GM21447 (cell line): Measurements from ENCODE around the gene LRRN4.
A peak's percentile ranks its signal among the peaks of the same experiment; 100 is the strongest.
"Not testable (repeated sequence)": the region's sequence is repeated elsewhere in the genome, so short reads cannot be mapped to it uniquely, and the experiment has no call there.

ENCODE experiments used
- ATAC-seq: cut with Tn5 transposase; IDR thresholded peaks from one replicate; pipeline ENCODE4 v1.9.1; 2021; ENCODE audit not compliant: unreplicated experiment

LRRN4 gene

DNA sequence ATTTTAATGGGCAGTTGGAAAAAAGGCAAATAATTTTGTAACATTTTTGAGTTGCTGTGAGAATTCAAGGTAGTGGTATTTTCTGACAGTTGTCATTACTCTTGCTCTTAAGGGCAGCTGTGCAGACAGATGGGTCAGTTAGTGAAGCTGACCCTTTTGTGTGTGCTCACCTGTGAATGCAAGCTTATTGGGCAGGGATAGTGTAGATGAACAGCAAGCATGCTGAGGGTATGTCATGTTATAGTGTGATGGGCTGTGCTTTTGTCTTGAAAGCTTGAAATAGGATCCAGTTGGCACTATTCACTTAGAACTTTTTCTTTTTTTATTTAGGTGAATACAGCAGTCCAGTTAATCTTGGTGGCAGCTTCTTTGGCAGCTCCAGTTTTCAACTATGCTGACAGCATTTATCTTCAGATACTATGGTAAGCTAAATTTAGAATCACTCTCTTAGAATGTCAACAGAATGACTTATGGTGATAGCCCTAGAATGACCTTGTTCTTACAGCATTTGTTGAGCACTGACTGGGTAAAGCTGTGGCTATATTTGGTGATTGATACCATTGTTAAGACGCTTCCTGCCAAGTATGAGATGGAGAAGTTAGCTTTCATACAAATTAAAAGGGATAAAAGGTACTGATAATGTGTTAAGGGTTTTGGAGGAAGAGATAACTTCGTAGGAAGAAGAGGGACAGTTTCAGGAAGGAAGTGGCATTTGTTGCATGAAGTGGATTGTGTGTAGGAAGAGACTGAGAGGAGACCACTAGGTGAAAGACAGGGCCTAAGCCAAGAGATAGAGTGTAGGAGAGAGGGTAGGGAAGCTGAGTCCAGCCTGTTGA lies 19.5 kb downstream of the LRRN4 start:
- ATAC-seq: no peak

DNA sequence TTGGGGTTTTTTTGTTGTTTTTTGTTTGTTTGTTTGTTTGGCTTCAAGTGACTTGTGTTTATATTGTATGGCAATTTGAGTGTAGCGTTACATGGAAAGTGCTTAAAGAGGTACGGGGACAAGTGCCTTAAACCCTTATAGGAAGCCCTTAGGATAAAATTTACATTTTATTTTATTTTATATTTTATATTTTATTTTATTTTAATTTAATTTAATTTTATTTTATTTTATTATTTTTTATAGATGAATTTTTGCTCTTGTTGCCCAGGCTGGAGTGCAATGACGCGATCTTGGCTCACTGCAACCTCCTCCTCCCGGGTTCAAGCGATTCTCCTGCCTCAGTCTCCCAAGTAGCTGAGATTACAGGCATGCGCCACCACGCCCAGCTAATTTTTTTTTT lies 21.0 kb downstream of the LRRN4 start:
- not testable (repeated sequence) for ATAC-seq

DNA sequence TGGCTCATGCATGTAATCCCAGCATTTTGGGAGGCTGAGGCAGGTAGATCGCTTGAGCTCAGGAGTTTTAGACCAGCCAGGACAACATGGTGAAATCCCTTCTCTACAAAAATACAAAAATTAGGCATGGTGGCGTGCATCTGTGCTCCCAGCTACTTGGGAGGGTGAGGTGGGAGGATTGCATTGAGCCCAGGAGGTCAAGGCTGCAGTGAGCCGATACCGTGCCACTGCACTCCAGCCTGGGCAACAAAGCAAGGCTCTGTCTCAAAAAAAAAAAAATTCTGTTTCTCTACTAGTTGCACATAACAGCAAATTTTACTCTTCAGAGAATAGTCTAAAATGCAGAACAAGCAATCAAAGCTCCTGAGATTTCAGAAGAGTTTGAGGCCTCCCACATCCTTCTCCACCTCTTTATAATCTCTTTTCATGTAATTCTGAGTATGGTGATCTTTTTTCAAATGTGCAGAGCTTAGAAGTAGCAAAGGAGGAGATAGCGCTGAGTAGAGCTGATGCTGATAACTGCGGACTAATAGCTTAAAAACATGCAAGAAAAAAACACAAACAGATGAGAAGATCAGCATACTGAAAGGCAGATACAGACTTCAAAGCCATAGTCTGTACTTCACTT lies 23.3 kb downstream of the LRRN4 start:
- ATAC-seq: no peak

DNA sequence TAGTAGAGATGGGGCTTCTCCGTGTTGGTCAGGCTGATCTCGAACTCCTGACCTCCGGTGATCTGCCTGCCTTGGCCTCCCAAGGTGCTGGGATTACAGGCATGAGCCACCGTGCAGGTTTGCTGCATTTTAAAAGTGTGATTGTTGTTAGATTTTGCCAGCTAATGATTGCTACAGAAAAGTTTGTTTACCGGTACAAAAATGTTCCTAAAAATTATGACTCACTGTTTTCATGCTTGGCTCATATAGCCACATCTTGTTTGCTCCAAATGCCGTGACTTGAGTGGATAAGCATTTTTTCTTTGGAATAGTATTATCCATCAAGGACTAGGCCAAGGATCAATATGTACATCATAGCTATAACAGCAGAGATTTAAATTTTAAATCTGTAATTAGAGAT lies 24.3 kb downstream of the LRRN4 start:
- no peak for ATAC-seq

DNA sequence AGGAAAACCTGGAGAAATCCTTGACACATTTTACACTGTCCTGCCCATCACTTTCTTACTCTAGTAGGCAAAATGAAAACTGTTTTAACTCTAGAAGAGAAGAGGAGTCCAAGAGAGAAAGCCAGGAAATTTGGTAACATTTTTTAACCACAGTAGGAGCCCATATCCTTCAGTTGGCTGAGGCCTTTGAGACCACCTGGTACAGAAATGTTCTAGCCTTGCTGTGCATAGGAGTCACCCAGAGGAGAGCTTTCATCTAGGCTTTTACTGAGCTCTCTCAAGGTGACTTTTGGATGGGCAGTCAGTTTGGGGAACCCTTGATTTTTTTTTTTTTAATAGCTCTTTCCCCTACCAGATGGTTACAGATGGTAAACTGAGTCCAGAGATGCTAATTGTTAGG lies 25.0 kb downstream of the LRRN4 start:
- no peak for ATAC-seq

DNA sequence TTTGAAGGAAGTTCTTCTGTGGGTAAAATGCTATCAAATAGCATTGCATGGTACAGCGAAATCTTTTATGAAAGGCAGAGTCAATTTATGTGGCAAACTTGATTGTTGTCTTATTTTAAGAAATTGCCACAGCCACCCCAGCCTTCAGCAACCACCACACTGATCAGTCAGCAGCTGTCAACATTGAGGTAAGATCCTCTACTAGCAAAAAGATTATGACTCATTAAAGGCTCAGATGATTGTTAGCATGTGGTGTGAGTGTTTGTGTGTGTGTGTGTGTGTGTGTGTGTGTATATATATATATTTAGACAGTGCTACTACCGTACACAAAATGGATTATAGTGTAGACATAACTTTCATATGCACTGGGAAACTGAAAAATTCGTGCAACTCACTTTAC lies 27.8 kb downstream of the LRRN4 start:
- no peak for ATAC-seq

DNA sequence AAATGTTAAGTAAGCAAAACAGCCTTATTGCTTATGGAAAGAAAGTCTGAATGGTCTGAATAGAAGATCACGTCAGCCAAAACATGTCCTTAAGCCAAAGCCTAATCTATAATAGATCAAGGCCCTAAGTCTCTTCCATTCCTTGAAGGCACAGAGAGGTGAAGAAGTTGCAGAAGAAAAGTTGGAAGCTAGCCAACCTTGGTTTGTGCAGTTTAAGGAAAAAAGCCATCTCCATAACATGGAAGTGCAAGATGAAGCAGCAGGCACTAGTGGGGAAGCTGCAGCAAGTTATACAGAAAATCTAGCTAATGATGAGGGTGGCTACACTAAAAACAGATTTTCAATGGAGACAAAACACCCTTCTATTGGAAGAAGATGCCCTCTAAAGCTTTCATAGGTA lies 29.1 kb downstream of the LRRN4 start:
- ATAC-seq: no peak

DNA sequence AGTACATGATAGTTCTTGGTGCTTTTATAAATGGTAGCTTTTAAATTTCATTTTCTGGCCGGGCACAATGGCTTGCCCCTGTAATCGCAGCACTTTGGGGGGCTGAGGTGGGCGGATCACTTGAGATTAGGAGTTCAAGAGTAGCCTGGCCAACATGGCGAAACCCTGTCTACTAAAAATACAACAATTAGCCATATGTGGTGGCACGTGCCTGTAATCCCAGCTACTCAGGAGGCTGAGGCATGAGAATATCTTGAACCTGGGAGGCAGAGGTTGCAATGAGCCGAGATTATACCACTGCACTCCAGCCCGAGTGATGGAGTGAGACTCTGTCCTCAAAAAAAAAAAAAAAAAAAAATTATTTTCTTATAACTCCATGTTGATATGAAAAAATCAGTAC lies 36.0 kb downstream of the LRRN4 start:
- no peak for ATAC-seq

DNA sequence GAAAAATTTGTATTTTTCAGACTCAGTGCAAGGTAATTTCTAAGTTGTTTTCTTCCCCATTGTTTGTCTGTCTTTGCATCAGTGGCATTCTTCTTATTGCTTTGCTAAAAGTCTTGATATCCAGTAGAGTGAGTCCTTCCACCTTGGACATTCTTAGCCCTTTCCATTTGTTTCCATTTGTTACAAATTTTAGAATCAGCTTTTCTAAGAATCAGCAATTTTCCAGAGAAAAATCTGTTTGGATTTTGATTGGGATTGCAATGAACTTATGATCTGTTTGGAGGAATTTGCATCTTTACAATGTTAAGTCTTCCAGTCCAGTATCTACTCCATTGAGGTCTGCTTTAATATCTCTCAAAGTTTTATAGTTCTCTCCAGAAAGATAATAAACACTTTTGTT lies 36.4 kb downstream of the LRRN4 start:
- no peak for ATAC-seq

DNA sequence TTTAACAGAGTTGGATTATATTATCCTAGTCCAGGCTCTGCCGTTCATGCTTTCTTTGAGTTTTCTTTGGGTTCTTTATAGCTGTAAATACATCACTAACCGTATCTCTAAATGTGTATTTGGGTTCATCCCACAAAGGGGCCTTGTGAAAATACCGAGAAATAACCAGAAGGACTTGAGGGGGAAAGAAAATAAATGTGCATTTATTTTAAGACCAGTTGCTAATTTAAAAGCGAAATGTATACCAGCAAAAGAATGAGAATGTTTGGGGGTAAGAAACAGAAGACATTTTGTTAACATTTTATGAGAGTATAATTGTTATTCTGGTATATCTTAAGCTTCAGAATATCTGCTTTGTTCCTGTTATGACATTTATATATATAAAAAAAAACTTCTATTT lies 38.9 kb downstream of the LRRN4 start:
- ATAC-seq: no peak

DNA sequence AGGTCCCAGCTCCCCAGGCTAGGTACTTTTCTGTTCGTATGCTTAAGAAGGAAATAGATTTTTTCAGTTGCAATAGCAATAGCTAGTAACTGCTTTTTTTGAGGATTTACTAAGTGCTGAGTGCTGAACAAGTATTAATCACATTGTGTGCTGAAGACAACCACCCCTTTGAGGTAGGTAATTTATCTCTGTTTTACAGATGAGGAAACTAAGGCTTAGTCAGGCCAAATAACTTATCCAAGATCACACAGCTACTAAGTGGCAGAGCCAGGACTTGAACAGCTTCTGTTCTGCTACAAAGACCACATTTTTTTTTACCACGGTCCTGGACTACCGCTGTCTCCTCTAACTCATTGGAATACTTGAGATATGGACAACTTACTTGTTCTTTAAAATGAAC lies 39.8 kb downstream of the LRRN4 start:
- ATAC-seq: no peak

DNA sequence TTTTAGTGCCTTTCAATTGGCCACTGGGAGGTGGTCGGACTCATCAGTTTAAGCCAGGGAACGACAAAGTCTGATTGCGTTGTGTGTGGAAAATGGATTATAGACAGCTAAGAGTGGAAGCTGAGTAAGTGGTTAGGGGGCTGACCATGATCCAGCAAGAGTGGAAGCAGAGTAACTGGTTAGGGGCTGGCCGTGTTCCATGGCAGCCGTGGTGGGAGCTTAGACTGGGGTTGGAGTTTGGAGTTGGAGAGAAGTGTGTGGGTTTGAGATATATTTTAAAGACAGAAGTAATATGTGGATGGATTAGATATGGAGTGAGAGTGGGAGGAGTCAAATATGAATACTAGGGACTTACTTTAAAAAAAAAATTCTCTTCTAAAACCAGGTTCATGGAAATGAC lies 41.7 kb downstream of the LRRN4 start:
- no peak for ATAC-seq

DNA sequence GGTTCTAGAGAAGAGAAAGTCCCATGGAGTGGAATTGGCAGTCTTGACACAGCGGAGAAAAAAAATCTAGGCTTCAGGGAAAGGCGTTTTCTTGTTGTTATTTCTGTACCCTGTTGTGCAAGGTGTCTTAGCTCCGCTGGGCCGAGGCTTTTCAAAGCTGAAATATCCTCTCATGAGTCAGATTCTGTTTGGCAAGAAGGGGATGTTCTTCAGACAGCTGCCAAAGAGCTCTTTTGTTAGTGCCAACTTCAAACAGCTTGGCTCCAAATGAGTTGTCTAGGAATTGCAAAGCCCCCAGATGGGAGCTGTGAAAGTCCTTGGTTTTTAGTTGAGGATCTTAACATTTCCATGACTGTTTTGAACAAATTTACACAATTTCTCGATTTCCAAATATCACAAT lies 45.6 kb downstream of the LRRN4 start:
- ATAC-seq: no peak

DNA sequence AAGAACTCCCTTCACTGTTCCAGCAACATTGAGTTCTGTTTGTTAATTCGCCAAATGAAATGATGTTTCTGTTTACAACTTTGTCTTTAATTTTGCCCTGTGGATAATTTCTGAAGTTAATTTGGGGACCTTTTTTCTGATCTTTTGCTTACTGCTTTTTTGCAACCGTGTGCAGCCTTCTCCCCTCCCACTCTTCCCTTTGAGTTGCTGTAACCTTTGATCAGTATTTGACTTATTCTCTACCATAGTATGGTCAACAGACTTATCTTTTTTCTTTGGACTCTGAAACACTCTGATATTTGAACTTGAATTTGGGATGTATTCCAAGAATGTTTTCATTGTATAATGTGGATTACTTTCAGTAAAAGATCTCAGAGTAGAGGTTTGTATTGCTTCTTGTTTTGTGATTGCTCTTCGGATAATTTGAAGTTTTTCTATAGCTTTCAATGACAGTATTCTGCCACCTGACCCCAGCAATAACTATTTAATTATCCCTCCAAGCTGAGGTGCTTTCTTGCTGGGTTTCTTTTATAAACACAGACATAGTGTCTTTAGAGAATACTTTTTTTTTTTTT lies 46.2 kb downstream of the LRRN4 start:
- ATAC-seq: no peak

DNA sequence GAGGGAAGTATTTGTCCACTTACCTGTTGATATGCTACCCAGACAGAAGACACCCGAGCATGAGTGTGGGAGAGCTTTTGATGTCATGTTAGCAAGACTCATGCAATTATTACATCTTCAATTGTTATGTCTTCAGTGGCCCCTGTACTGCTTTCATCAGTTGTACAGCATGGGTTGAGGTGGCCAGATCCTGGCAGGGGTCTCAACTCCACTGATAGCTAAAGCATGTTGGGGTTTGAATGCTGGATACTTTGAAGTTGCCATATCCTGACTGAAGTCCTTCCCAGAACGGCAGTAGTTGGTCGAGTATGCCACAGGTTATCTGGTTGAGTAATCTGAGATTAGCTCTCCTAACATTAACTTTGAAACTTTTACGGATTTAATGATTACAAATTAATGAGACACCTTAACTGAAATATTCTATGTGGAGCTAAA lies 46.7 kb downstream of the LRRN4 start:
- no peak for ATAC-seq

DNA sequence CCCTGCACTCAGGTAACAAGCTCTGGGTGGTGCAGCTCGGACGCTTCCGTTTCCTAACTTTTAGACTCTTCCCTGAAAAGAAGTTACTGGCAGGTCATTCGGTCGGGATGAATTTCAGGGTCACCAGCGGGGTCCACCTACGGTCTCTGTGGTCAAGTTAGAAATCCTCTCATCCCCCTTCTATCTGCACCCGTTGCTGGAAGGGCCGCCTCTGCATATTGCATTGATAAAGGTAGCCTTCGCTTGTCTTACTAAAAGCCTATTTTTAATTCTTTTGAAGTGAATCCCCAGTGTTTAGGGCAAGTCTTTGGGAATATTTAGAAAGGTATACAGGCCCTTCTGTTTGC lies 47.3 kb downstream of the LRRN4 start:
- ATAC-seq: no peak

DNA sequence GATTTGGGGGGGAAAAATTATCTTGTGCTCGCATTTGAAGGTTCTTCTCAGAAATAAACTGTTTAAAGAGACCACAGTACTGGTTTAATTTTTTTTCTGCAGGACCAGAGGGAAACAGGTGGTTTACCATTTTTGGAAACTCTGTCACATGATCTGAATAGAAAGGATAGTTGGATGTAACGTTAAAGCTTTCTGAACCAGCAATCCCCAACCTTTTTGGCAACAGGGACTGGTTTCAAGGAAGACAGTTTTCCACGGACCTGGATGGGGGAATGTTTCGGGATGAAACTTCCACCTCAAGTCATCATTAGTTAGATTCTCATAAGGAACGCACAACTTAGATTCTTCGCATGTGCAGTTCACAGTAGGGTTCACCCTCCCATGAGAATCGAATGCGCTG lies 53.0 kb downstream of the LRRN4 start:
- ATAC-seq: no peak

DNA sequence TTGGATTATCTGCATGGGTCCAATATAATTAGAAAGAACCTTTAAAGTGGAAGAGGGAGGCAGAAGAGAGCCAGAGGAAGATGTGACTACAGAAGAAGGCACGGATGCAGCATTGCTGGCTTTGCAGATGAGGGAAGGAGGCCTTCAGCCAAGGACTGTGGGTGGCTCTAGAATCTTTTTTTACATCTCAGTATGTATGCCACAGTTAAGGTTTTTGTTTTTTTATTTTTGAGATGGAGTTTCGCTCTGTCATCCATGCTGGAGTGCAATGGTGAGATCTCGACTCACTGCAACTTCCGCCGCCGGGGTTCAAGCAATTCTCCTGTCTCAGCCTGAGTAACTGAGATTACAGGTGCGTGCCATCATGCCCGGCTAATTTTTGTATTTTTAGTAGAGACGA lies 54.1 kb downstream of the LRRN4 start:
- no peak for ATAC-seq

DNA sequence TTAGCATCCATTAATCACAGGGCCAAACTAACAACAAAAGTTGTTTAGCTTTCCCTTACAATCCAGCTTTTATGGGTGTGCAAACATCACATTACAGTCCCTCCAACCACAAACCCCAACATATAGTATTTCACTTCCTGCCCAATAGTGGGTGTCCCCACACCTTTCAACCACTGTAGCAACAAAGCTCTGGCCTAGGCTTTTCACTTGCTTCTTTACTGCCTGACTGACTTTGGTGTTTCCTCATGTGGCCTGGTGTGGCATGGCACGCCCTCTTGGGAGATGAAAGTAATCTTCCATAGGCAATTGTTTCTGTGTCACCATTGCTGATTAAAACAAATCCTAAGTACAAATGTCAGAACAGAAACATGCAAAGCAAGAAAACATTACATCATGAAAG lies 57.1 kb downstream of the LRRN4 start:
- peak; percentile 99 for ATAC-seq

DNA sequence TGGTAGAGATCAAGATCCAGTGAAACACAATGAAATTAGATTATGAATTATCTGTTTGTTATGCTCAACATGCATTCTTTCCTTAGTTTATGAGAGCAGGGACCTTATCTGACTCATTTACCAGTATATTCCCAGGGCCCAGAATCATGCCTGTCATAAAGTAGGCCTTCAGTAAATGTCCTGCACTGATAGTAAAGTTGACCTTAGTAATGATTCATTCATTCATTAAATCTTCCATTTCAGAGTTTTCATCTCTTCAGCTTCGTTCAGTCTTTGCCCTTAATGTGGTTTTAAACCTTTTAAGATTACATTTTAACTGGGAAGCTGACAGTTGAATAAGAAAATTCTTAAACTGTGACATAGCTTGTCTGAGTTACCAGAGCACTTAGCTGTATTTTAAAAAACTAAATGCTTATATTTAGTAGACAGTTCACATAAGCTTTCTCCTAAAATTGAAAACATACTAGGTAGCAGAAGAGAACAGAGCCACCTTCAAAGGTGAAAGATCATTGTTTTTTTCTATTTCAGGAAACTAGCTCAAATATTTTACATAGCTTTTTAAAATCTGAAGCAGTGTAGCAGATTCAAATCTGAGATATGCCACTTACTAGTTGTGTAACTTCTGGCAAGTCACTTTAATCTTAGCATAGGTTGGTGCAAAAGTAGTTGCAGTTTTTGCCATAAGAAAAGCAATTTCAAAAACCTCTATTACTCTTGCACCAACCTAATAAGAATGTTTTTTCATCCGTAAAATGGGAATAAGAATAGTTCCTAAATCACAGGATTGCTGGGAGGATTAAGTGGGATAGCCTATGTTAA lies 62.0 kb downstream of the LRRN4 start:
- ATAC-seq: no peak

DNA sequence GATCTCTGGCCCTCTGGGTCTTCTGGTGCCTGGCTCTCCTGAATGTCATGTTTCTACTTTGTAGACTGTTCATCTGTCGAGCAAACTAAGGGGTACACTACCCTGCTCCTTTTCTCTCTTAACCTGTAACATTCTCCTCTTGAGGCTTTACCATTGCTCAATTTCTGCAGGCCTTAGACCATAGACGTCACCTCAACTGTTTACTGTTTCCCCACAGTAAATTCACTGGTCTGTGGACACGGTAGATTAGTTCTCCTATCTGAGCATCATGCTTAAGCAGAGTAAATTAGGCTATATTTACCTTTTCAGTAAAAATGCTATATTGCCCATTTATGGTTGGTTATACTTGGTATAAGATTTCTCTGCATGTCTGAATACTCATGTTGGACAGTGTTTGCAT lies 62.9 kb downstream of the LRRN4 start:
- ATAC-seq: no peak
